Measurements from ENCODE around the gene UGT1A10. TPM values are rescaled to one million over a fixed set of nuclear protein-coding genes. Genes with fewer than 3 reads are reported as not detected.
A peak's percentile ranks its signal among the peaks of the same experiment; 100 is the strongest.

Gene UGT1A10
- total and polyA plus RNA-seq, 2 of the 13 experiments (the other 11 are each of a cell fraction or from before 2014, with no cell fraction given) = not detected

DNA sequence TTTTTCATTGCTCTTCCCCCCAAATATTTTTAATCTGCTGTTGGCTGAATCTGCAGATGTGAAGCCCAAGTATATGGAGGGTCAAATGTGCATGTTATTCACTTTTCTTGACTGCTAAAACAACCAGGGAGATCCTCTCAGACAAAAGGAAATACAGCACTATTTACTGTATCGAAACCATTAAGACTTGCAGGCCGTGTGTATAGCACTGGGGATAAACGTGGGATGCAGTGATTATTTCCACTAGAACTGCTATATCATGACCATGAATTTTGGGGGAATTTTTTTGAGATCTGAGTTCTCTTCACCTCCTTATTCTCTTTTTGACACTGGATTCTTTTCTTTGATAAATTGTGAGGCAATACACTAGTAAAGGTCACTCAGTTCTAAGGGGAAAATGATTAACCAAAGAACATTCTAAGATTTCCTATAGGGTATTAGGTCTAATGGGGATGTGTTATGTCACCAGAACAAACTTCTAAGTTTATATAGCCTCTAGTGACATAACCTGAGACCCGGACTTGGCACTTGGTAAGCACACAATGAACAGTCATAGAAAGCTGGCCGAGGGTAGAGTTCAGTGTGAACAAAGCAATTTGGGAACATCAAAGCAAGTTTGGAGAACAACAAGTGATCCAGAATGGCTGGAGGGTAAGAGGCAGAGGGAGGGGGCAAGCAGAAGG, 109.0 kb downstream of the UGT1A10 start (continued):
- TF ChIP-seq ZNF225 (CRISPR knock-in tag; IDR thresholded peaks at IDR 0.05) (no peak), ZNF605 (CRISPR knock-in tag; IDR thresholded peaks at IDR 0.05) (peak; percentile 76), MXI1 (IDR thresholded peaks at IDR 0.05; ENCODE audit: borderline replicate concordance, low read depth, low read length) (no peak; the same call in 2 of the 3 replicates), ZNF615 (CRISPR knock-in tag; IDR thresholded peaks at IDR 0.05; ENCODE audit: borderline replicate concordance) (no peak), ZNF354B (CRISPR knock-in tag; IDR thresholded peaks at IDR 0.05) (no peak), ZNF572 (CRISPR knock-in tag; IDR thresholded peaks at IDR 0.05) (no peak), TCF12 (IDR thresholded peaks at IDR 0.05) (no peak), TCF12 (CRISPR knock-in tag; IDR thresholded peaks at IDR 0.05) (peak; percentile 98), POLR2AphosphoS2 (IDR thresholded peaks at IDR 0.05; ENCODE audit: low read depth, low read length) (no peak)
- TF ChIP-seq, protein P1, sequence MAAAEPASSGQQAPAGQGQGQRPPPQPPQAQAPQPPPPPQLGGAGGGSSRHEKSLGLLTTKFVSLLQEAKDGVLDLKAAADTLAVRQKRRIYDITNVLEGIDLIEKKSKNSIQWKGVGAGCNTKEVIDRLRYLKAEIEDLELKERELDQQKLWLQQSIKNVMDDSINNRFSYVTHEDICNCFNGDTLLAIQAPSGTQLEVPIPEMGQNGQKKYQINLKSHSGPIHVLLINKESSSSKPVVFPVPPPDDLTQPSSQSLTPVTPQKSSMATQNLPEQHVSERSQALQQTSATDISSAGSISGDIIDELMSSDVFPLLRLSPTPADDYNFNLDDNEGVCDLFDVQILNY (CRISPR knock-in tag; conservative IDR thresholded peaks at IDR 0.05) = no peak
- TF ChIP-seq, protein P2, sequence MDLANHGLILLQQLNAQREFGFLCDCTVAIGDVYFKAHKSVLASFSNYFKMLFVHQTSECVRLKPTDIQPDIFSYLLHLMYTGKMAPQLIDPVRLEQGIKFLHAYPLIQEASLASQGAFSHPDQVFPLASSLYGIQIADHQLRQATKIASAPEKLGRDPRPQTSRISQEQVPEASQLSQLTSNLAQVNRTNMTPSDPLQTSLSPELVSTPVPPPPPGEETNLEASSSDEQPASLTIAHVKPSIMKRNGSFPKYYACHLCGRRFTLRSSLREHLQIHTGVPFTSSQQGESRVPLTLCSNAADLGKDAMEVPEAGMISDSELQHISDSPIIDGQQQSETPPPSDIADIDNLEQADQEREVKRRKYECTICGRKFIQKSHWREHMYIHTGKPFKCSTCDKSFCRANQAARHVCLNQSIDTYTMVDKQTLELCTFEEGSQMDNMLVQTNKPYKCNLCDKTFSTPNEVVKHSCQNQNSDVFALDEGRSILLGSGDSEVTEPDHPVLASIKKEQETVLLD (CRISPR knock-in tag; IDR thresholded peaks at IDR 0.05; ENCODE audit: low read depth) = 0 out of 2 replicates have a peak, but pooled peaks have one; percentile 35
- TF ChIP-seq, protein P3, sequence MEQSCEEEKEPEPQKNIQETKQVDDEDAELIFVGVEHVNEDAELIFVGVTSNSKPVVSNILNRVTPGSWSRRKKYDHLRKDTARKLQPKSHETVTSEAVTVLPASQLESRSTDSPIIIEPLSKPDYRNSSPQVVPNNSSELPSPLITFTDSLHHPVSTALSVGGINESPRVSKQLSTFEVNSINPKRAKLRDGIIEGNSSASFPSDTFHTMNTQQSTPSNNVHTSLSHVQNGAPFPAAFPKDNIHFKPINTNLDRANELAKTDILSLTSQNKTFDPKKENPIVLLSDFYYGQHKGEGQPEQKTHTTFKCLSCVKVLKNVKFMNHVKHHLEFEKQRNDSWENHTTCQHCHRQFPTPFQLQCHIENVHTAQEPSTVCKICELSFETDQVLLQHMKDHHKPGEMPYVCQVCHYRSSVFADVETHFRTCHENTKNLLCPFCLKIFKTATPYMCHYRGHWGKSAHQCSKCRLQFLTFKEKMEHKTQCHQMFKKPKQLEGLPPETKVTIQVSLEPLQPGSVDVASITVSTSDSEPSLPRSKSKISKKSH (CRISPR knock-in tag; IDR thresholded peaks at IDR 0.05; ENCODE audit: borderline replicate concordance) = no peak
- TF ChIP-seq, protein P4, sequence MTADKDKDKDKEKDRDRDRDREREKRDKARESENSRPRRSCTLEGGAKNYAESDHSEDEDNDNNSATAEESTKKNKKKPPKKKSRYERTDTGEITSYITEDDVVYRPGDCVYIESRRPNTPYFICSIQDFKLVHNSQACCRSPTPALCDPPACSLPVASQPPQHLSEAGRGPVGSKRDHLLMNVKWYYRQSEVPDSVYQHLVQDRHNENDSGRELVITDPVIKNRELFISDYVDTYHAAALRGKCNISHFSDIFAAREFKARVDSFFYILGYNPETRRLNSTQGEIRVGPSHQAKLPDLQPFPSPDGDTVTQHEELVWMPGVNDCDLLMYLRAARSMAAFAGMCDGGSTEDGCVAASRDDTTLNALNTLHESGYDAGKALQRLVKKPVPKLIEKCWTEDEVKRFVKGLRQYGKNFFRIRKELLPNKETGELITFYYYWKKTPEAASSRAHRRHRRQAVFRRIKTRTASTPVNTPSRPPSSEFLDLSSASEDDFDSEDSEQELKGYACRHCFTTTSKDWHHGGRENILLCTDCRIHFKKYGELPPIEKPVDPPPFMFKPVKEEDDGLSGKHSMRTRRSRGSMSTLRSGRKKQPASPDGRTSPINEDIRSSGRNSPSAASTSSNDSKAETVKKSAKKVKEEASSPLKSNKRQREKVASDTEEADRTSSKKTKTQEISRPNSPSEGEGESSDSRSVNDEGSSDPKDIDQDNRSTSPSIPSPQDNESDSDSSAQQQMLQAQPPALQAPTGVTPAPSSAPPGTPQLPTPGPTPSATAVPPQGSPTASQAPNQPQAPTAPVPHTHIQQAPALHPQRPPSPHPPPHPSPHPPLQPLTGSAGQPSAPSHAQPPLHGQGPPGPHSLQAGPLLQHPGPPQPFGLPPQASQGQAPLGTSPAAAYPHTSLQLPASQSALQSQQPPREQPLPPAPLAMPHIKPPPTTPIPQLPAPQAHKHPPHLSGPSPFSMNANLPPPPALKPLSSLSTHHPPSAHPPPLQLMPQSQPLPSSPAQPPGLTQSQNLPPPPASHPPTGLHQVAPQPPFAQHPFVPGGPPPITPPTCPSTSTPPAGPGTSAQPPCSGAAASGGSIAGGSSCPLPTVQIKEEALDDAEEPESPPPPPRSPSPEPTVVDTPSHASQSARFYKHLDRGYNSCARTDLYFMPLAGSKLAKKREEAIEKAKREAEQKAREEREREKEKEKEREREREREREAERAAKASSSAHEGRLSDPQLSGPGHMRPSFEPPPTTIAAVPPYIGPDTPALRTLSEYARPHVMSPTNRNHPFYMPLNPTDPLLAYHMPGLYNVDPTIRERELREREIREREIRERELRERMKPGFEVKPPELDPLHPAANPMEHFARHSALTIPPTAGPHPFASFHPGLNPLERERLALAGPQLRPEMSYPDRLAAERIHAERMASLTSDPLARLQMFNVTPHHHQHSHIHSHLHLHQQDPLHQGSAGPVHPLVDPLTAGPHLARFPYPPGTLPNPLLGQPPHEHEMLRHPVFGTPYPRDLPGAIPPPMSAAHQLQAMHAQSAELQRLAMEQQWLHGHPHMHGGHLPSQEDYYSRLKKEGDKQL (CRISPR knock-in tag; IDR thresholded peaks at IDR 0.05; ENCODE audit: low read depth) = peak; percentile 100
- TF ChIP-seq, protein P5, sequence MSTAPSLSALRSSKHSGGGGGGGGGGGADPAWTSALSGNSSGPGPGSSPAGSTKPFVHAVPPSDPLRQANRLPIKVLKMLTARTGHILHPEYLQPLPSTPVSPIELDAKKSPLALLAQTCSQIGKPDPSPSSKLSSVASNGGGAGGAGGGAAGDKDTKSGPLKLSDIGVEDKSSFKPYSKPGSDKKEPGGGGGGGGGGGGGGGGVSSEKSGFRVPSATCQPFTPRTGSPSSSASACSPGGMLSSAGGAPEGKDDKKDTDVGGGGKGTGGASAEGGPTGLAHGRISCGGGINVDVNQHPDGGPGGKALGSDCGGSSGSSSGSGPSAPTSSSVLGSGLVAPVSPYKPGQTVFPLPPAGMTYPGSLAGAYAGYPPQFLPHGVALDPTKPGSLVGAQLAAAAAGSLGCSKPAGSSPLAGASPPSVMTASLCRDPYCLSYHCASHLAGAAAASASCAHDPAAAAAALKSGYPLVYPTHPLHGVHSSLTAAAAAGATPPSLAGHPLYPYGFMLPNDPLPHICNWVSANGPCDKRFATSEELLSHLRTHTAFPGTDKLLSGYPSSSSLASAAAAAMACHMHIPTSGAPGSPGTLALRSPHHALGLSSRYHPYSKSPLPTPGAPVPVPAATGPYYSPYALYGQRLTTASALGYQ (CRISPR knock-in tag; IDR thresholded peaks at IDR 0.05) = peak; percentile 100
- TF ChIP-seq, protein P6, sequence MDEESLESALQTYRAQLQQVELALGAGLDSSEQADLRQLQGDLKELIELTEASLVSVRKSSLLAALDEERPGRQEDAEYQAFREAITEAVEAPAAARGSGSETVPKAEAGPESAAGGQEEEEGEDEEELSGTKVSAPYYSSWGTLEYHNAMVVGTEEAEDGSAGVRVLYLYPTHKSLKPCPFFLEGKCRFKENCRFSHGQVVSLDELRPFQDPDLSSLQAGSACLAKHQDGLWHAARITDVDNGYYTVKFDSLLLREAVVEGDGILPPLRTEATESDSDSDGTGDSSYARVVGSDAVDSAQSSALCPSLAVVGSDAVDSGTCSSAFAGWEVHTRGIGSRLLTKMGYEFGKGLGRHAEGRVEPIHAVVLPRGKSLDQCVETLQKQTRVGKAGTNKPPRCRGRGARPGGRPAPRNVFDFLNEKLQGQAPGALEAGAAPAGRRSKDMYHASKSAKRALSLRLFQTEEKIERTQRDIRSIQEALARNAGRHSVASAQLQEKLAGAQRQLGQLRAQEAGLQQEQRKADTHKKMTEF (CRISPR knock-in tag; IDR thresholded peaks at IDR 0.05) = peak; percentile 98
